ENCODE data around the gene MAGEB10.
"Not testable (repeated sequence)": the region's sequence is repeated elsewhere in the genome, so short reads cannot be mapped to it uniquely, and the experiment has no call there.

MAGEB10 gene

GRCh38 chrX:27807690-27808089 lies at the start of gene MAGEB10:
TSS of gene MAGEB10 (plus strand) at chrX:27807990. CDS start at chrX:27821307, 13,317 bp downstream.
- DNase-seq (ENCODE audit: low read depth): no peak

GRCh38 chrX:27765718-27766117 lies 42.1 kb upstream of the MAGEB10 start:
- no peak for DNase-seq (ENCODE audit: low read depth)

- no peak for DNase-seq (ENCODE audit: low read depth)
These were observed 40.4 kb upstream of the MAGEB10 start for GRCh38 chrX:27767387-27767786.

GRCh38 chrX:27775984-27776383 lies 31.8 kb upstream of the MAGEB10 start:
- no peak for DNase-seq (ENCODE audit: low read depth)

- DNase-seq (ENCODE audit: low read depth): no peak
These were observed 11.0 kb upstream of the MAGEB10 start for GRCh38 chrX:27796640-27797257.

- no peak for DNase-seq (ENCODE audit: low read depth)
These were observed 10.2 kb upstream of the MAGEB10 start for GRCh38 chrX:27797575-27797974.

GRCh38 chrX:27808226-27808625 lies 436 bp downstream of the MAGEB10 start:
- no peak for DNase-seq (ENCODE audit: low read depth)

GRCh38 chrX:27808991-27809859 lies 1.4 kb downstream of the MAGEB10 start:
- DNase-seq (ENCODE audit: low read depth): not testable (repeated sequence)

GRCh38 chrX:27815209-27815608 lies 7.4 kb downstream of the MAGEB10 start:
- no peak for DNase-seq (ENCODE audit: low read depth)

GRCh38 chrX:27823812-27824211 lies 16.0 kb downstream of the MAGEB10 start:
- DNase-seq (ENCODE audit: low read depth): no peak

- DNase-seq (ENCODE audit: low read depth): no peak
These were observed 30.4 kb downstream of the MAGEB10 start for GRCh38 chrX:27838185-27838584.

- no peak for DNase-seq (ENCODE audit: low read depth)
These were observed 33.1 kb downstream of the MAGEB10 start for GRCh38 chrX:27840881-27841280.

- DNase-seq (ENCODE audit: low read depth): no peak
These were observed 35.1 kb downstream of the MAGEB10 start for GRCh38 chrX:27842859-27843258.

- no peak for DNase-seq (ENCODE audit: low read depth)
These were observed 52.5 kb downstream of the MAGEB10 start for GRCh38 chrX:27860337-27860736.

GRCh38 chrX:27863809-27864208 lies 56.0 kb downstream of the MAGEB10 start:
- DNase-seq (ENCODE audit: low read depth): no peak

Measured in stimulated activated CD8-positive, alpha-beta memory T cell treated with anti-CD3 and anti-CD28 coated beads, Interleukin-15, amount 100 ng/mL, for 1 hour (primary cell).